ENCODE results near the gene CCNG2. TPM values are rescaled to one million over a fixed set of nuclear protein-coding genes. Genes with fewer than 3 reads are reported as not detected.

CCNG2 gene
- total RNA-seq, 1 experiment from 2014 or later: 25.6 TPM

DNA sequence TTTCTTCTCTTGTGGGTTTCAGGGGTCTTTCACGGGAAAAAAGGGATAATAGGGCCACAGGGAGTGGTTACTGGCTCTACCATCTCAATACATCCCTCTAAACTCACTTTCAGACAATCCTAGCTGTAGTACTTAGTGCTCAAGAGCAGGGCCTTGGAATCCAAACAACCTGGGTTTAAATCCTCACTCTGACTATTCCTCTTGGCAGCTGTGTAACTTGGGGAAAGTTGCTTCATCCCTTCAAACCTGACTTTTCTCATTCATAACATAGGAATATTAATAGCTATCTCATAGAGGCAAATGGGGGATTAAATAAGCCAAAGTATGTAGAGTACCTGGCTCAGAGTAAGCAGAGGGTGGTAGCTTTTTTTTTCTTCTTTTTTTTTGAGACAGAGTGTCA, 32.4 kb downstream of the CCNG2 start:
- H3K4me3 Mint-ChIP-seq (ENCODE audit: unreplicated experiment): no peak overlapping the region
- DNase-seq: no peak
- BruUV-seq (replicated peaks): no TSS peak
- CTCF ChIA-PET: interaction anchor here (1.3 kb wide), 2 partner anchors 14 to 69 kb away, joined by 3 to 4 read pairs; no protein-coding TSS in a partner anchor
- TF ChIP-seq, protein P1, sequence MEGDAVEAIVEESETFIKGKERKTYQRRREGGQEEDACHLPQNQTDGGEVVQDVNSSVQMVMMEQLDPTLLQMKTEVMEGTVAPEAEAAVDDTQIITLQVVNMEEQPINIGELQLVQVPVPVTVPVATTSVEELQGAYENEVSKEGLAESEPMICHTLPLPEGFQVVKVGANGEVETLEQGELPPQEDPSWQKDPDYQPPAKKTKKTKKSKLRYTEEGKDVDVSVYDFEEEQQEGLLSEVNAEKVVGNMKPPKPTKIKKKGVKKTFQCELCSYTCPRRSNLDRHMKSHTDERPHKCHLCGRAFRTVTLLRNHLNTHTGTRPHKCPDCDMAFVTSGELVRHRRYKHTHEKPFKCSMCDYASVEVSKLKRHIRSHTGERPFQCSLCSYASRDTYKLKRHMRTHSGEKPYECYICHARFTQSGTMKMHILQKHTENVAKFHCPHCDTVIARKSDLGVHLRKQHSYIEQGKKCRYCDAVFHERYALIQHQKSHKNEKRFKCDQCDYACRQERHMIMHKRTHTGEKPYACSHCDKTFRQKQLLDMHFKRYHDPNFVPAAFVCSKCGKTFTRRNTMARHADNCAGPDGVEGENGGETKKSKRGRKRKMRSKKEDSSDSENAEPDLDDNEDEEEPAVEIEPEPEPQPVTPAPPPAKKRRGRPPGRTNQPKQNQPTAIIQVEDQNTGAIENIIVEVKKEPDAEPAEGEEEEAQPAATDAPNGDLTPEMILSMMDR (IDR thresholded peaks at IDR 0.05; ENCODE audit: insufficient read depth in 1 of 2, low read depth in 1 of 2, low read length in 1 of 2, severe bottlenecking in 1 of 2, unreplicated experiment in 1 of 2): no peak
- H3K36me3 Mint-ChIP-seq (ENCODE audit: insufficient read depth, unreplicated experiment): no peaks in the 10 kb centered on the region
- Histone ChIP-seq H3K4me3 (ENCODE audit: low read depth, low read length) (no peak overlapping the region), H3K9me3 (no peaks in the 10 kb centered on the region), H3K27me3 (replicated peaks; ENCODE audit: control insufficient read depth, insufficient read depth, low read length) (no peaks in the 10 kb centered on the region), H3K36me3 (ENCODE audit: control insufficient read depth, insufficient read depth, low read length) (no peaks in the 10 kb centered on the region), H3K4me1 (peaks cover 13% of the 10 kb centered on the region)
- H3K27me3 Mint-ChIP-seq (ENCODE audit: insufficient read depth, unreplicated experiment): no peaks in the 10 kb centered on the region
- H3K9me3 Mint-ChIP-seq (ENCODE audit: unreplicated experiment): no peaks in the 10 kb centered on the region
- no peak overlapping the region for H3K27ac Mint-ChIP-seq (ENCODE audit: unreplicated experiment)
- POLR2A ChIA-PET: no interaction called here
- H3K4me1 Mint-ChIP-seq (ENCODE audit: low read depth, unreplicated experiment): peaks cover 8% of the 10 kb centered on the region
- intact Hi-C loops (cut with micrococcal nuclease; ENCODE audit: unreplicated experiment): no loop called here

DNA sequence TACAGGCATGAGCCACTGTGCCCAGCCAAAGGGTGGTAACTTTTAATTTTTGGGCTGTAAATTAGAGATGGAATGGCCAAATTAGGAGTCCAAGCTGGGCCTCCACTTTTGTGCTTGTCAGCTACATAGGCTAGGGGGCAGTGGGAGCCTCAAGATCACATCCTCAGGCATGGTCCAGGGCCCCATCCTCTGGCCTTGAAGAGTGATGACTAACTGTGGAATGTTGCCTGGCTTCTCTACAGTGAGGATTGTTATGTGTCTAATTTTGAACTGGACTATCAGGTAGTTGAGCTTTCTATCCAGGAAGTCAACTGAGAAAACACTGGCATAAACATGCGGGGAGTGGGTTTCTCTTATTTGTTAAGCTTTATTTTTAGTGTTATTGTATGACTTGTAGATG, 33.0 kb downstream of the CCNG2 start:
- H3K36me3 ChIP-seq (ENCODE audit: control insufficient read depth, insufficient read depth, low read length): no peaks in the 10 kb centered on the region
- Mint-ChIP-seq H3K4me3 (ENCODE audit: unreplicated experiment) (no peak overlapping the region), H3K9me3 (ENCODE audit: unreplicated experiment) (no peaks in the 10 kb centered on the region), H3K27ac (ENCODE audit: unreplicated experiment) (no peak overlapping the region), H3K27me3 (ENCODE audit: insufficient read depth, unreplicated experiment) (no peaks in the 10 kb centered on the region), H3K36me3 (ENCODE audit: insufficient read depth, unreplicated experiment) (no peaks in the 10 kb centered on the region), H3K4me1 (ENCODE audit: low read depth, unreplicated experiment) (peaks cover 8% of the 10 kb centered on the region)
- no peak overlapping the region for H3K4me3 ChIP-seq (ENCODE audit: low read depth, low read length)
- ChIA-PET POLR2A (interaction anchor here (0.6 to 0.7 kb wide), 3 partner anchors 32 to 428 kb away, joined by 3 read pairs; partner anchors contain the start of gene CCNG2), CTCF (interaction anchor here (0.6 to 1.3 kb wide), 3 partner anchors 13 to 136 kb away, joined by 3 to 4 read pairs (median 3); no protein-coding TSS in a partner anchor)
- peaks cover 13% of the 10 kb centered on the region for H3K4me1 ChIP-seq
- no peaks in the 10 kb centered on the region for H3K9me3 ChIP-seq
- no peaks in the 10 kb centered on the region for H3K27me3 ChIP-seq (replicated peaks; ENCODE audit: control insufficient read depth, insufficient read depth, low read length)
- intact Hi-C loops (cut with micrococcal nuclease; ENCODE audit: unreplicated experiment): loop anchor here (1.0 kb wide), 1 partner anchor 95 kb away; no protein-coding TSS in a partner anchor
- BruUV-seq (replicated peaks): no TSS peak
- TF ChIP-seq, protein P1 (IDR thresholded peaks at IDR 0.05; ENCODE audit: insufficient read depth in 1 of 2, low read depth in 1 of 2, low read length in 1 of 2, severe bottlenecking in 1 of 2, unreplicated experiment in 1 of 2): no peak
- DNase-seq: peak; percentile 63 to 68

DNA sequence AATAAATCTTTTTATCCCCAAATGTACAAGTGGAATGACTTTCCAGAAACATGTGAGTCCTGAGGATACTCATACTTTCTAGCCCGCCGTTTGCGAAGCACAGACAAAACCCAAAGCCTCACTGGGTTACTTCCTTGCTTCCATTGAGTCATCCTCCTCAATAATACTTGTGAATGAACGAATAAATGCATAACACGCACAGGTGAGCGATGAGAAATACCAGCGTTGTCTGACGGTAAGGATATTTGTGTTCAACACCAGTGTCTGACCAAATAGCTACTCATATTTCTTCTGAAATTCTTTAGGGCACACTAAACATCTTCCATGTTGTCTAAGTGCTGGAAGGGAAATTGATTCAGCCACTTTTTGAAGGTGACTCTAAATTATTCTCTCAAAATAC, 36.0 kb downstream of the CCNG2 start:
- BruUV-seq (replicated peaks): no TSS peak
- Mint-ChIP-seq H3K27me3 (ENCODE audit: insufficient read depth, unreplicated experiment) (no peaks in the 10 kb centered on the region), H3K9me3 (ENCODE audit: unreplicated experiment) (no peaks in the 10 kb centered on the region), H3K27ac (ENCODE audit: unreplicated experiment) (no peak overlapping the region), H3K4me3 (ENCODE audit: unreplicated experiment) (no peak overlapping the region), H3K36me3 (ENCODE audit: insufficient read depth, unreplicated experiment) (no peaks in the 10 kb centered on the region), H3K4me1 (ENCODE audit: low read depth, unreplicated experiment) (peaks cover 8% of the 10 kb centered on the region)
- Histone ChIP-seq H3K4me3 (ENCODE audit: low read depth, low read length) (no peak overlapping the region), H3K9me3 (no peaks in the 10 kb centered on the region), H3K36me3 (ENCODE audit: control insufficient read depth, insufficient read depth, low read length) (no peaks in the 10 kb centered on the region), H3K27me3 (replicated peaks; ENCODE audit: control insufficient read depth, insufficient read depth, low read length) (no peaks in the 10 kb centered on the region), H3K4me1 (peaks cover 13% of the 10 kb centered on the region)
- POLR2A ChIA-PET: no interaction called here
- no peak for DNase-seq
- TF ChIP-seq, protein P1 (IDR thresholded peaks at IDR 0.05; ENCODE audit: insufficient read depth in 1 of 2, low read depth in 1 of 2, low read length in 1 of 2, severe bottlenecking in 1 of 2, unreplicated experiment in 1 of 2): no peak
- CTCF ChIA-PET: interaction anchor here (1.7 kb wide), 1 partner anchor 11 kb away, joined by 7 read pairs; no protein-coding TSS in a partner anchor
- intact Hi-C loops (cut with micrococcal nuclease; ENCODE audit: unreplicated experiment): no loop called here
